Stomach (tissue), 9 donors: ENCODE results near the gene FNTB. TPM values are rescaled to one million over a fixed set of nuclear protein-coding genes. Genes with fewer than 3 reads are reported as not detected.

Experiments used
- DNase-seq, 2 donors: peaks; one replicate each; pipeline versions ENCODE4 v3.0.0 to v3.0.0-alpha.2; 2013 to 2019
- H3K27ac ChIP-seq, 5 donors: fragments of 200-600 bp in 4 of 5; sonication (generic) in 4 of 5; one replicate each; pipeline ENCODE4 v1.5.1; 2013 to 2019; ENCODE audit warnings: mild to moderate bottlenecking in 1 of 5, moderate library complexity in 1 of 5
- H3K27me3 ChIP-seq, 3 donors: fragments of 200-600 bp; sonication (generic); one replicate each; pipeline ENCODE4 v1.5.1; 2017 to 2019; ENCODE audit warnings: mixed run types in 1 of 3
- H3K36me3 ChIP-seq, 4 donors: fragments of 200-600 bp; sonication (generic); 1 replicate in 3 of 4; 2 replicates in 1 of 4; pipeline ENCODE4 v1.5.1; 2016 to 2019
- H3K4me1 ChIP-seq, 4 donors: fragments of 200-600 bp; sonication (generic); one replicate each; pipeline ENCODE4 v1.5.1; 2016 to 2019
- H3K4me3 ChIP-seq, 4 donors: fragments of 200-600 bp; sonication (generic) in 3 of 4; one replicate each; pipeline ENCODE4 v1.5.1; 2016 to 2019; ENCODE audit warnings: mild to moderate bottlenecking in 1 of 4
- H3K9me3 ChIP-seq, 4 donors: fragments of 200-600 bp; sonication (generic); one replicate each; pipeline ENCODE4 v1.5.1; 2016 to 2019
- EP300 ChIP-seq: sonication (generic); formaldehyde crosslinking; IDR thresholded peaks from one replicate; pipeline ENCODE4 v1.6.1; 2017; ENCODE audit warnings: antibody characterized with exemption
- POLR2A ChIP-seq, 4 donors: fragments of 450-650 bp; IDR thresholded peaks; one replicate each; pipeline ENCODE4 v1.6.1; 2016; ENCODE audit warnings: antibody characterized with exemption in 4 of 4, control low read depth in 2 of 4, mild to moderate bottlenecking in 1 of 4, moderate library complexity in 1 of 4
- POLR2AphosphoS5 ChIP-seq, 3 donors: sonication (generic); formaldehyde crosslinking; IDR thresholded peaks; one replicate each; pipeline ENCODE4 v1.6.1; 2016; ENCODE audit warnings: antibody characterized with exemption in 3 of 3
- WGBS, 5 donors: extraction: QIAGEN DNeasy Blood & Tissue Kit in 3 of 5; methylation state at CpG; one replicate each; pipeline versions ENCODE4 v1.1.5 to v1.1.7; 2013 to 2018; 5-methylcytosine and 5-hydroxymethylcytosine counted together
- intact Hi-C: fragments of 100-400 bp; cut with DNase I; formaldehyde crosslinking; loops from one replicate; pipeline ENCODE4 v1.15.1; 2023; ENCODE audit warnings: low total_unique reads
- polyA plus RNA-seq, 3 donors: library from polyadenylated mRNA; stranded (reverse); fragments of 200-250 nt; gene quantifications; one replicate each; pipeline ENCODE4 v1.2.3, GENCODE V29; 2013
- total RNA-seq, 5 donors: library from RNA; depleted of rRNA; stranded (reverse); fragments of >200 nt; gene quantifications; one replicate each; pipeline versions ENCODE4 v1.1.0 to v1.2.3, GENCODE V29; 2014 to 2016
- TF ChIP-seq, protein P1 (sequence below), 7 experiments: fragments of 450-650 bp in 4 of 7; fragments of 200-600 bp in 3 of 7; sonication (generic) in 3 of 7; IDR thresholded peaks; one replicate each; pipeline ENCODE4 v1.5.1; 2016 to 2019; ENCODE audit warnings: antibody characterized with exemption in 7 of 7, control low read depth in 2 of 7, mild to moderate bottlenecking in 1 of 7
- donor health status: healthy with polysubstance abuse.
- donor health status: Bipolar disorder and iron deficiency.
- donor health status: healthy.

FNTB gene
- total and polyA plus RNA-seq, 8 donors: 2.9 to 18.3 (median 6.3) TPM; not detected in 1

DNA sequence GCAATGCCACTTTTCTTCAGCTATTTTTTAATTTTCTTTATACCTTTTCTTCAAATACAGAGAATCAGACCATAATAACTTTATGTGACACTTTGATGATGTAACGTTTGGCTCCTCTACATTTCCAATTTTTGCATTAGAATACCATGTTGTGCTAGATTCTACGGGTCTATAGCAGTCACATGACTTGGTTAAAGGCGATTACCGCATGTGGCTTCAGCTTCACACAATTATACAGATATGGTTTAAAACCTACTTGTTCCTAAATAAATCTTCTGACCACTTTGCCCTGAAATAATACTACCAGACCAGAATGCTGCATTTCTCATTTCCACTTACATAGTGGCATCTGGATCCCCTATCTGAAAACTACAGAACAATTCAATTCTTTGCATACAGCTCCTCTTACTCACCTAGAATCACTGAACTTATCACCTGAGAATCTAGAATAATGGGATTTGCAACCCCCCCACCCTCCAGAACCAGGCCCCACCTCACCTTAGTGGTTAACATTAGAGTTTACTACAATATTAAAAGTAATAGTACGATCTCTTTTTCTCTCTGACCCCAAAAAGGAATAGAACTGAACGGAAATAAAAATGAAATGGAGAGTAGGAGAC lies 114.3 kb downstream of the FNTB start:
- Histone ChIP-seq H3K27me3 (no peaks in the 10 kb centered on the region), H3K4me3 (peak overlapping the region; percentile 91 to 96 (median 94)), H3K27ac (peak overlapping the region in 4 of 5 donors; percentile 93 to 96 (median 94)), H3K36me3 (peaks cover 0 to 7% (median 4%) of the 10 kb centered on the region in 4 donors), H3K4me1 (peaks cover 42 to 63% (median 56%) of the 10 kb centered on the region in 4 donors), H3K9me3 (no peaks in the 10 kb centered on the region)
- TF ChIP-seq POLR2AphosphoS5 (IDR thresholded peaks at IDR 0.05) (no peak), POLR2A (IDR thresholded peaks at IDR 0.05) (no peak), EP300 (no peak)
- TF ChIP-seq, protein P1, sequence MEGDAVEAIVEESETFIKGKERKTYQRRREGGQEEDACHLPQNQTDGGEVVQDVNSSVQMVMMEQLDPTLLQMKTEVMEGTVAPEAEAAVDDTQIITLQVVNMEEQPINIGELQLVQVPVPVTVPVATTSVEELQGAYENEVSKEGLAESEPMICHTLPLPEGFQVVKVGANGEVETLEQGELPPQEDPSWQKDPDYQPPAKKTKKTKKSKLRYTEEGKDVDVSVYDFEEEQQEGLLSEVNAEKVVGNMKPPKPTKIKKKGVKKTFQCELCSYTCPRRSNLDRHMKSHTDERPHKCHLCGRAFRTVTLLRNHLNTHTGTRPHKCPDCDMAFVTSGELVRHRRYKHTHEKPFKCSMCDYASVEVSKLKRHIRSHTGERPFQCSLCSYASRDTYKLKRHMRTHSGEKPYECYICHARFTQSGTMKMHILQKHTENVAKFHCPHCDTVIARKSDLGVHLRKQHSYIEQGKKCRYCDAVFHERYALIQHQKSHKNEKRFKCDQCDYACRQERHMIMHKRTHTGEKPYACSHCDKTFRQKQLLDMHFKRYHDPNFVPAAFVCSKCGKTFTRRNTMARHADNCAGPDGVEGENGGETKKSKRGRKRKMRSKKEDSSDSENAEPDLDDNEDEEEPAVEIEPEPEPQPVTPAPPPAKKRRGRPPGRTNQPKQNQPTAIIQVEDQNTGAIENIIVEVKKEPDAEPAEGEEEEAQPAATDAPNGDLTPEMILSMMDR (IDR thresholded peaks at IDR 0.05): no peak
- intact Hi-C loops: no loop called here
- WGBS, 5 donors: 21 to 32% (median 27%) methylated on average over 6 of the region's 6 CpGs
- no peak for DNase-seq

DNA sequence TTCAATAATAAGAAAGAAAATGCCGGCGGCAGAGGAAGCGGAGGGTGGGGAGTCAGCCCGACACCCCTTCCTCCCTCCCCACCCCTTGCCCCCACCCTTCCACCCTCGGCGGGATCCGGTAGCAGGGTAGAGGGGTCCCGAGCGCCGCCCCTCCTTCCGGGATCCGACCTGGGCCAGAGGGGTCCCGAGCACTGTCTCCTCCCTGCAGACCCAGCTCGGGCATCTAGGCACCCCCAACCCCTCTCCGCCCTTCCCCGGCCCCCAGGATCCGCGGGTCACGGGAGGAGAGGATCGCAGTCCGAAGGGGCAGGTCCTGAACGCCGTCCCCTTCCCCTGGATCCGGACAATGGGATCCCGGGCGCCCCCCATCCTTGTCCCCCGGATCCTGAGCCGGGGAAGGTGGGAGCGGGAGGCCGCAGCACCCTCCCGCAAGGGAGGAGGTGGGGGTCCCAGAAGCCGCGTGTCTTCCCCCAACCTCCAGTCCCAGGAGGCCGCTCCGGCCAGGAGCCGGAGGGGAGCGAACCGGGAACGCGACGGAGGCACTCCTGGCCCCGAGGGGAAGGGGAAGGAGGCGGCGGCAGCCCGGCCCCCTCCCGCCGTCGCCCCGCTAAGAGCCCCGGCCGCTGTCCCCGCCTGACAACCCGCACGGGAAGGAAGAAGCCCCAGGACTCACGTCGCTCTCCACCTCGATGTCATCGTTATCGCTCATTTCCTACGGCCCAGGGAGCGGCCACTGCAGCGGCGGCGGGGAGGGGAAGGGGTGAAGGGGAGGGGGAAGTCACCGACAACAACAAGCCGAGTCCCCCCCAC lies 115.1 kb downstream of the FNTB start:
- 0 to 1% (median 0%) methylated on average over 30 to 66 of the region's 66 CpGs for WGBS, 5 donors
- Histone ChIP-seq H3K27ac (peak overlapping the region; percentile 79 to 96 (median 93)), H3K4me1 (peaks cover 34 to 55% (median 48%) of the 10 kb centered on the region in 4 donors), H3K36me3 (peaks cover 0 to 7% (median 4%) of the 10 kb centered on the region in 4 donors), H3K4me3 (peak overlapping the region; percentile 91 to 96 (median 94)), H3K27me3 (no peaks in the 10 kb centered on the region), H3K9me3 (no peaks in the 10 kb centered on the region)
- intact Hi-C loops: no loop called here
- peak; percentile 30 to 64 for DNase-seq
- TF ChIP-seq, protein P1 (IDR thresholded peaks at IDR 0.05): no peak
- no peak for TF ChIP-seq EP300
- no peak for TF ChIP-seq POLR2A (IDR thresholded peaks at IDR 0.05)
- TF ChIP-seq POLR2AphosphoS5 (IDR thresholded peaks at IDR 0.05): no peak

DNA sequence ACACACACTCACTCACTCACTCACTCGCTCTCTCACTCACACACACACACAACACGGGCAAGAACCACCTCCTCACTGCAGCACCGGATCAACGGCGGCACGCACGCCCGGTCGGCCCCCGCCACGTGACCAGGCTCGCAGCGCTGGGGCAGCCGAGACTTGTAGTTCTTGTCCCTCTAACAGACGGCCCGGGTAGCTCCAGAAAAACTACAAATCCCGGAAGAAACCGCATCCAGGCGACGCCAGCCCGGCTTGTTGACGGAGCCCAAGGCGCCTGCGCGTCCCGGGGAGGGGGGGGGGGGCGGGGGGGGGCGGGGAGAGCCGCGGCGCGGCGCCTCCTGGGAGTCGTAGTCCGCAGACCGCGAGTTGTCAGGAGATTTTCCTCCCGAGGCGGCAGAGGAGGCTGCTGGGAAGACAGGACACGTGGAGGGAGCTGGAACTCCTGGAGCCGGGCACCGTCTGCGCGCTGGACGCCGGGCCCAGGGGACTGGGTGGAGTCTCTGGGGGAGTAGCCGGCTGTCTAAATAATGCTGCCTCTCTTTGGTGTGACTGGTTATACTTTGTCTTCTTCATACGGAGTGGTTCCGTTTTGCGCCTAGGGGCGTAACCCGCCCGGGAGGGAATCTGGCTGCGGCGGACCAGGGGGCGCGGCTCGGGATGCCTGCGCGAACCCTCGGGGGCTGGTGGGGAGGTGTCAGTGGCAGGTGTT lies 115.9 kb downstream of the FNTB start, which contains the start of gene MAX:
TSS of gene MAX (minus strand) at position 77 of the 709 bp plus-strand sequence. CDS start 178 bp downstream, outside the sequence.
- Histone ChIP-seq H3K4me3 (peak within 1 kb of the TSS; percentile 91 to 96 (median 94)), H3K9me3 (no peaks in the 10 kb centered on the region), H3K36me3 (peaks cover 0 to 7% (median 2%) of the 10 kb centered on the region in 4 donors), H3K27ac (peak within 1 kb of the TSS; percentile 79 to 96 (median 93)), H3K4me1 (peaks cover 27 to 47% (median 41%) of the 10 kb centered on the region in 4 donors), H3K27me3 (no peaks in the 10 kb centered on the region)
- TF ChIP-seq POLR2AphosphoS5 (IDR thresholded peaks at IDR 0.05) (peak; percentile 83 to 96 (median 92)), EP300 (no peak), POLR2A (IDR thresholded peaks at IDR 0.05) (peak in 2 of 4 donors; percentile 61 to 78)
- TF ChIP-seq, protein P1 (IDR thresholded peaks at IDR 0.05): no peak
- peak; percentile 98 to 99 for DNase-seq
- WGBS, 5 donors: 0 to 1% (median 1%) methylated on average over 25 to 60 of the region's 61 CpGs
- intact Hi-C loops: no loop called here
